GM10266 (cell line): Measurements from ENCODE around the gene BTBD9.

Experiments used
- DNase-seq: peaks from one replicate; pipeline ENCODE4 v3.0.0; 2012; ENCODE audit errors: extremely low spot score
- TF ChIP-seq, protein P1 (sequence below): IDR thresholded peaks from 2 replicates; pipeline ENCODE4 v1.5.1; 2012; ENCODE audit warnings: mild to moderate bottlenecking, low read depth; ENCODE audit not compliant: control insufficient read depth, insufficient read depth; ENCODE audit errors: missing control alignments

The BTBD9 gene

GRCh38 chr6:38518511-38519304 lies 121.0 kb downstream of the BTBD9 start:
- TF ChIP-seq, protein P1, sequence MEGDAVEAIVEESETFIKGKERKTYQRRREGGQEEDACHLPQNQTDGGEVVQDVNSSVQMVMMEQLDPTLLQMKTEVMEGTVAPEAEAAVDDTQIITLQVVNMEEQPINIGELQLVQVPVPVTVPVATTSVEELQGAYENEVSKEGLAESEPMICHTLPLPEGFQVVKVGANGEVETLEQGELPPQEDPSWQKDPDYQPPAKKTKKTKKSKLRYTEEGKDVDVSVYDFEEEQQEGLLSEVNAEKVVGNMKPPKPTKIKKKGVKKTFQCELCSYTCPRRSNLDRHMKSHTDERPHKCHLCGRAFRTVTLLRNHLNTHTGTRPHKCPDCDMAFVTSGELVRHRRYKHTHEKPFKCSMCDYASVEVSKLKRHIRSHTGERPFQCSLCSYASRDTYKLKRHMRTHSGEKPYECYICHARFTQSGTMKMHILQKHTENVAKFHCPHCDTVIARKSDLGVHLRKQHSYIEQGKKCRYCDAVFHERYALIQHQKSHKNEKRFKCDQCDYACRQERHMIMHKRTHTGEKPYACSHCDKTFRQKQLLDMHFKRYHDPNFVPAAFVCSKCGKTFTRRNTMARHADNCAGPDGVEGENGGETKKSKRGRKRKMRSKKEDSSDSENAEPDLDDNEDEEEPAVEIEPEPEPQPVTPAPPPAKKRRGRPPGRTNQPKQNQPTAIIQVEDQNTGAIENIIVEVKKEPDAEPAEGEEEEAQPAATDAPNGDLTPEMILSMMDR: no peak
- DNase-seq: no peak

GRCh38 chr6:38517005-38517404 lies 122.7 kb downstream of the BTBD9 start:
- DNase-seq: no peak
- TF ChIP-seq, protein P1: no peak

DNA sequence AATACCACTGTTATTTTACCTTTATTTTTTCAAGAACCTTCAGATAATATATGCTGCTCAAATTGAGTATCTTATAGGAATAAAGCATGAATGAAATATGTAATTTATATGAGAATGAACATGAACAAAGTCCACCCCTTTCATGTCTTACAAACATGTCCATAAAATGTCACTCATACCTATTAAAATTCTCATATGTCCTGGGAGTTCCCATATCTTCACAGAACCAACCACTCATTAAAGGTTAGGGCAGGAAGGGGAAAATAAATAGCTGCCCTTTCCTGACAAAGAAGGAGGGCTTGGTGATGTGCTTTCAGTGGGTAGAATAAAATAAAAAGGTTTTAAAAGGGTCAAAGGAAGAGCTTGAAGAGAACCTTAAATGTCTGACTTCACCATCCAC lies 125.3 kb downstream of the BTBD9 start:
- TF ChIP-seq, protein P1: no peak

DNA sequence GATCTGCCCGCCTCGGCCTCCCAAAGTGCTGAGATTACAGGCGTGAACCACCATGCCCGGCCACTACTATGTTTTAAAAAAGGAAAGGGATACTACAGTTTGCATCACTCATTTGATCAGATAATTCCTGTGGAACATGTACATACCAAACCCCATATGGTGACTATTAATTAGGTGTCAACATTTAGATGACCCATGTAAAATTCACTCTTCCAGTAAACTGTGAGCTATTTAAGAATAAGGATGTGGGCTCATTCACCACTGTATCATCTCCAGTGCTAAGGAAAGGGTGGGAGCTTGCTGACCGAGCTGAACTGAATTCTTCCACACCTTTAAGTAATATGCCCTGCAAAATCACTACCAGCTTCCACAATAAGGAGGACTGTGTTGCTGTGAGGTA lies 127.5 kb downstream of the BTBD9 start:
- TF ChIP-seq, protein P1: no peak
- no peak for DNase-seq

More for the DNA sequence above, 125.3 kb downstream of the BTBD9 start:
- no peak for DNase-seq

GRCh38 chr6:38510205-38510604 lies 129.5 kb downstream of the BTBD9 start:
- no peak for DNase-seq
- TF ChIP-seq, protein P1: no peak

DNA sequence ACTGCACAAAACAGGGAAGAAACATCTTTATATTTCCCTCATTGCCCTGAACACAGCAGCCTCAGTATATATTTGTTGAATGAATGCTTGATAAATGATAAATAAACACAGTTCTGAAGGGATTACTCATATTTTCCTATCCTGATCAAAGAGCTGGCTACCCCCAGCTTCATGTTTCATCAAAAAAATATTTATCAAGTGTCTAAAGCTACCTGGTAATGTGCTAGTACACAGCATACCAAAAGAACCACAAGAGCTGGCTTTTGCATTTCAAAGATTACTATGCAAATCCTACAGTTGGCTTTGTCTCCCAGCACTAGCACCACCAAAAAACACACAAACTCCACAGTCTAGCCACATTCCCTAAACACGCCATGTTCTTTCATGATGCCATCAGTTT lies 130.0 kb downstream of the BTBD9 start:
- DNase-seq: no peak
- TF ChIP-seq, protein P1: no peak

DNA sequence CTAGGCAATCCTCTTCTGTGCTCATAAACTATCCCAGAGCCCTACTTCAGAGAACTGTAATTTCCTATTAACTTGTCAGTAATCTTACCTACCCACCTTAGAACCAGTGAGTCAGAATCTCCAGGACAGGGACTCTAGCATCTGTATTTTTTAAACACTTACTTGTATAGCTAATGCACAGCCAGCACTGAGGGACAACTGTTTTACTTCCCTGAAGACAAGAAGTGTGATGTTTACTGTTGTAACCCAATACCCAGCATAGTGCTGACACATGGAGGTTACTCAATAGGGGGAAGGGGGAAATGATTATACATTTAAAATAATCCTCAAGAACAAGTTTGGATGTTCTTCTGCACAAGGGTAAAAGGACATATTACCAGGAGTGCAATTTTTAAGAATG lies 130.8 kb downstream of the BTBD9 start:
- DNase-seq: no peak
- TF ChIP-seq, protein P1: no peak
